ENCODE results near the gene TRMT44. TPM values are rescaled to one million over a fixed set of nuclear protein-coding genes. Genes with fewer than 3 reads are reported as not detected.
A peak's percentile ranks its signal among the peaks of the same experiment; 100 is the strongest.
"Not testable (repeated sequence)": the region's sequence is repeated elsewhere in the genome, so short reads cannot be mapped to it uniquely, and the experiment has no call there.

Gene TRMT44
- total RNA-seq, 1 experiment from 2014 or later: 24.4 TPM

GRCh38 chr4:8406887-8407286, 33.7 kb upstream of the TRMT44 start:
- H3K27me3 Mint-ChIP-seq (ENCODE audit: insufficient read depth, unreplicated experiment); POLR2A ChIA-PET; BruUV-seq (replicated peaks); H3K27ac Mint-ChIP-seq (ENCODE audit: low read depth, unreplicated experiment); H3K4me1 Mint-ChIP-seq (ENCODE audit: insufficient read depth, unreplicated experiment); H3K9me3 Mint-ChIP-seq (ENCODE audit: unreplicated experiment); H3K4me3 Mint-ChIP-seq (ENCODE audit: unreplicated experiment): not testable (repeated sequence)
- H3K36me3 Mint-ChIP-seq (ENCODE audit: insufficient read depth, unreplicated experiment): peaks cover 34% of the 10 kb centered on the region
- CTCF ChIA-PET: interaction anchor here (0.8 to 3.4 kb wide), 8 partner anchors 11 to 464 kb away, joined by 3 to 22 read pairs (median 6); no protein-coding TSS in a partner anchor
- DNase-seq (ENCODE audit: unreplicated experiment): peak; percentile 27
- intact Hi-C loops (cut with micrococcal nuclease): loop anchor here (2.0 kb wide), 1 partner anchor 230 kb away; no protein-coding TSS in a partner anchor
- TF ChIP-seq, protein P1, sequence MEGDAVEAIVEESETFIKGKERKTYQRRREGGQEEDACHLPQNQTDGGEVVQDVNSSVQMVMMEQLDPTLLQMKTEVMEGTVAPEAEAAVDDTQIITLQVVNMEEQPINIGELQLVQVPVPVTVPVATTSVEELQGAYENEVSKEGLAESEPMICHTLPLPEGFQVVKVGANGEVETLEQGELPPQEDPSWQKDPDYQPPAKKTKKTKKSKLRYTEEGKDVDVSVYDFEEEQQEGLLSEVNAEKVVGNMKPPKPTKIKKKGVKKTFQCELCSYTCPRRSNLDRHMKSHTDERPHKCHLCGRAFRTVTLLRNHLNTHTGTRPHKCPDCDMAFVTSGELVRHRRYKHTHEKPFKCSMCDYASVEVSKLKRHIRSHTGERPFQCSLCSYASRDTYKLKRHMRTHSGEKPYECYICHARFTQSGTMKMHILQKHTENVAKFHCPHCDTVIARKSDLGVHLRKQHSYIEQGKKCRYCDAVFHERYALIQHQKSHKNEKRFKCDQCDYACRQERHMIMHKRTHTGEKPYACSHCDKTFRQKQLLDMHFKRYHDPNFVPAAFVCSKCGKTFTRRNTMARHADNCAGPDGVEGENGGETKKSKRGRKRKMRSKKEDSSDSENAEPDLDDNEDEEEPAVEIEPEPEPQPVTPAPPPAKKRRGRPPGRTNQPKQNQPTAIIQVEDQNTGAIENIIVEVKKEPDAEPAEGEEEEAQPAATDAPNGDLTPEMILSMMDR (IDR thresholded peaks at IDR 0.05; ENCODE audit: unreplicated experiment): peak; percentile 62

GRCh38 chr4:8407316-8407715, 33.3 kb upstream of the TRMT44 start:
- POLR2A ChIA-PET: no interaction called here
- H3K9me3 Mint-ChIP-seq (ENCODE audit: unreplicated experiment): no peaks in the 10 kb centered on the region
- H3K4me3 Mint-ChIP-seq (ENCODE audit: unreplicated experiment): no peak overlapping the region
- peaks cover 6% of the 10 kb centered on the region for H3K4me1 Mint-ChIP-seq (ENCODE audit: insufficient read depth, unreplicated experiment)
- CTCF ChIA-PET: interaction anchor here (0.5 to 3.4 kb wide), 9 partner anchors 11 to 465 kb away, joined by 3 to 22 read pairs (median 5); no protein-coding TSS in a partner anchor
- no peak overlapping the region for H3K27ac Mint-ChIP-seq (ENCODE audit: low read depth, unreplicated experiment)
- H3K36me3 Mint-ChIP-seq (ENCODE audit: insufficient read depth, unreplicated experiment): peaks cover 34% of the 10 kb centered on the region
- TF ChIP-seq, protein P1 (IDR thresholded peaks at IDR 0.05; ENCODE audit: unreplicated experiment): no peak
- no peak for DNase-seq (ENCODE audit: unreplicated experiment)
- no TSS peak for BruUV-seq (replicated peaks)
- intact Hi-C loops (cut with micrococcal nuclease): loop anchor here (2.0 kb wide), 1 partner anchor 231 kb away; no protein-coding TSS in a partner anchor
- no peaks in the 10 kb centered on the region for H3K27me3 Mint-ChIP-seq (ENCODE audit: insufficient read depth, unreplicated experiment)

DNA sequence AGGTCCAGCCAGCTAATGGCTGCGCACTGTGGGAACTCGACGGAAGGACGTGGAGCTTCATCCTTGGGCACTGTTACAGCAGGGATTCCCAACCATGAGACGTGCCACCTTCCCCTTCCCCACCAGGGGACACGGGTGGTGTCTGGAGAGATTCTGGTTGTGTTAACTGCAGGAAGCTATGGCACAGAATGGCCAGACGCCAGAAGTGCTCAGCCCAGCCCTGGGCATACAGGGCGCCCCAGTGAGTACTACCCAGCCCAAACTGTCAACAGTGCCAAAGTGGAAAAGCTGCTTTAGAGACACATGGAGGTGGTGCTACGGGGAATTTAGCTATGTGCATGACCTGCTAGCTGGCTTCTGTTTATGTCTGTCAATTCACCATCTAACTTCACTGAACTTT, 32.8 kb upstream of the TRMT44 start:
- BruUV-seq (replicated peaks): no TSS peak
- CTCF ChIA-PET: interaction anchor here (0.5 to 3.4 kb wide), 17 partner anchors 12 to 465 kb away, joined by 3 to 22 read pairs (median 5); no protein-coding TSS in a partner anchor
- Mint-ChIP-seq H3K4me1 (ENCODE audit: insufficient read depth, unreplicated experiment) (peaks cover 6% of the 10 kb centered on the region), H3K36me3 (ENCODE audit: insufficient read depth, unreplicated experiment) (peaks cover 32% of the 10 kb centered on the region), H3K27me3 (ENCODE audit: insufficient read depth, unreplicated experiment) (no peaks in the 10 kb centered on the region), H3K4me3 (ENCODE audit: unreplicated experiment) (no peak overlapping the region), H3K9me3 (ENCODE audit: unreplicated experiment) (no peaks in the 10 kb centered on the region), H3K27ac (ENCODE audit: low read depth, unreplicated experiment) (no peak overlapping the region)
- DNase-seq (ENCODE audit: unreplicated experiment): no peak
- TF ChIP-seq, protein P1 (IDR thresholded peaks at IDR 0.05; ENCODE audit: unreplicated experiment): no peak
- POLR2A ChIA-PET: no interaction called here
- intact Hi-C loops (cut with micrococcal nuclease): loop anchor here (2.0 kb wide), 1 partner anchor 231 kb away; no protein-coding TSS in a partner anchor

DNA sequence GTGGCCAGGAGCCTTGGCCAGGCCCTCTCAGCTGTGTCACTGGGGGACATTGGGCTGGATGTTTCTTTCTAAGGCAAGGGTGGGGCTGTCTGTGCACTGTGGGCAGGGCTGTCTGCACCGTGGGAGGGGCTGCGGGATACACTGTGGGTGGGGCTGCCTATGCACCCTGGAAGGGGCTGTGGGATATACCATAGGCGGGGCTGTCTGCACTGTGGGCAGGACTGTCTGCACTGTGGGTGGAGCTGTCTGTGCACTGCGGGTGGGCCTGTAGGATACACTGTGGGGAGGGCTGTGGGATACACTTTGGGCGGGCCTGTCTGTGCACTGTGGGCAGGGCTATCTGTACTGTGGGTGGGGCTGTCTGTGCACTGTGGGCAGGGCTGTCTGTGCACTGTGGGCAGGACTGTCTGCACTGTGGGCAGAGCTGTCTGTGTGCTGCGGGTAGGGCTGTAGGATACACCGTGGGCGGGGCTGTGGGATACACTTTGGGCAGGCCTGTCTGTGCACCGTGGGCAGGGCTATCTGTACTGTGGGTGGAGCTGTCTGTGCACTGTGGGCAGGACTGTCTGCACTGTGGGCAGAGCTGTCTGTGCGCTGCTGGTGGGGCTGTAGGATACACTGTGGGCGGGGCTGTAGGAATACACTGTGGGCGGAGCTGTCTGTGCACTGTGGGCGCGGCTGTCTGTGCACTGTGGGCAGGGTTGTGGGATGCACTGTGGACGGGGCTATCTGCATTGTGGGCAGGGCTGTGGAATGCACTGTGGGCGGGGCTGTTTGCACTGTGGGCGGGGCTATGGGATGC, 31.1 kb upstream of the TRMT44 start:
- BruUV-seq (replicated peaks): no TSS peak
- ChIA-PET POLR2A (interaction anchor here (0.6 kb wide), 1 partner anchor 156 kb away, joined by 4 read pairs; no protein-coding TSS in a partner anchor), CTCF (interaction anchor here (0.6 to 3.4 kb wide), 8 partner anchors 11 to 233 kb away, joined by 3 to 22 read pairs (median 6); no protein-coding TSS in a partner anchor)
- peaks cover 6% of the 10 kb centered on the region for H3K4me1 Mint-ChIP-seq (ENCODE audit: insufficient read depth, unreplicated experiment)
- DNase-seq (ENCODE audit: unreplicated experiment): no peak
- intact Hi-C loops (cut with micrococcal nuclease): no loop called here
- peaks cover 29% of the 10 kb centered on the region for H3K36me3 Mint-ChIP-seq (ENCODE audit: insufficient read depth, unreplicated experiment)
- no peak overlapping the region for H3K27ac Mint-ChIP-seq (ENCODE audit: low read depth, unreplicated experiment)
- no peaks in the 10 kb centered on the region for H3K9me3 Mint-ChIP-seq (ENCODE audit: unreplicated experiment)
- H3K4me3 Mint-ChIP-seq (ENCODE audit: unreplicated experiment): no peak overlapping the region
- TF ChIP-seq, protein P1 (IDR thresholded peaks at IDR 0.05; ENCODE audit: unreplicated experiment): no peak
- no peaks in the 10 kb centered on the region for H3K27me3 Mint-ChIP-seq (ENCODE audit: insufficient read depth, unreplicated experiment)

Data from MCF 10A (cell line).